Endometrial microvascular endothelial cells (primary cell): Measurements from ENCODE around the gene SEMG2. TPM values are rescaled to one million over a fixed set of nuclear protein-coding genes. Genes with fewer than 3 reads are reported as not detected.

Source experiments
- in situ Hi-C: cut with HindIII; loops from 2 replicates; pipeline ENCODE4 v1.10.0; 2017; ENCODE audit warnings: low sequenced_read_pairs, low pct_unique_long_range_greater_than_20kb; ENCODE audit errors: inconsistent ontology term
- total RNA-seq: library from RNA; depleted of rRNA; stranded (reverse); fragments of >200 nt; gene quantifications from one replicate; pipeline ENCODE4 v1.2.3, GENCODE V29; 2015; ENCODE audit errors: inconsistent ontology term

Gene SEMG2
- total RNA-seq, 1 donor from 2014 or later = not detected

DNA sequence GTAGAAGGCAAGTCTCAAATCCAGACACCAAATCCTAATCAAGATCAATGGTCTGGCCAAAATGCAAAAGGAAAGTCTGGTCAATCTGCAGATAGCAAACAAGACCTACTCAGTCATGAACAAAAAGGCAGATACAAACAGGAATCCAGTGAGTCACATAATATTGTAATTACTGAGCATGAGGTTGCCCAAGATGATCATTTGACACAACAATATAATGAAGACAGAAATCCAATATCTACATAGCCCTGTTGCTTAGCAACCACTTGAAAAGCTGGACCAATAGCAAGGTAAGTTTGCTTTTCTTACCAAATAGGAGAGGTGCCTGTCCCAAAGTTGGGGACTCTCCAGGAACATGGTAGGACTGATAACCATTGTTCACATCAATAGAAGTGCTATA, 2.0 kb downstream of the SEMG2 start:
- in situ Hi-C loops = no loop called here

- in situ Hi-C loops = no loop called here
Measured at GRCh38 chr20:45226287-45226686, 5.1 kb downstream of the SEMG2 start.

- in situ Hi-C loops = no loop called here
Measured at GRCh38 chr20:45229264-45230056, 8.3 kb downstream of the SEMG2 start.

- in situ Hi-C loops = no loop called here
Measured at GRCh38 chr20:45230631-45231030, 9.5 kb downstream of the SEMG2 start.

DNA sequence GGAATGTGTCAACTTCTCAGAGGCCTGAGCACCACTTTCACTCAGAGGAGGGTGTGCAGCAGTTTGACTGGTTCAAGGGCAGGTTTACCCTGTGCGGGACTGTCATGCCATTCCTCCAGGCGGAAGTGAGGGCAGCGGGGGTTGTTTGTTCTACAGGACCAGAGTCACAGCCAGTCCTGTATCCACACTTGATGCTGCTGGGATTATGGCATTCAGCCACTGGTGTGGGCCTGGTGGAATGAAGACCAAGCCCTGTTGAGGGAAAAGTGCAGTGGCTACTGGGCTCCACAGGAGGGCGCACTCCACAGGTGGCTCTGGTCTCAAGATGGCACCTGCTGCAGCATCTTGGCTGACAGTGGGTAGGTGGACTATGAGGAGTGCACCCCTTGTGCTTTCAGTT, 14.8 kb downstream of the SEMG2 start:
- in situ Hi-C loops = no loop called here

GRCh38 chr20:45238139-45238538, 17.0 kb downstream of the SEMG2 start:
- in situ Hi-C loops = no loop called here

DNA sequence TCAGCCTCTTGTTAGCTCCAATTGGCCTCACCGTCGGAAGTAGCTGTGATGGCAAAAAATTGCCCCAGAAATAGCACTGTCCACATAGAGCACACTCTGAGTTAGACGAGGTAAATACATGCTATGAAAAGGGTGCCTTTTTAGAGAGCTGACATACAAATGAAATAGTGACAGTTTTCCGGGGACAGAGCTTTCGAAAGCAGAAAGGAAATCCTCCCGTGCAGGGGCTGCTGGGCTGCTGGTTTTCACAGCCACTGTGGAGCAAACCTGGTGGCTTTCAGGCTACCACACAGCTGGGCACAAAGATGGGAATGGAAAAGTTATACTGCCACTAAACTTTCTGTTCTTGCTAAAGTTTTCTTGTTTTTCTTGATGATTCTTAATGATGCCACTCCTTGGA, 24.9 kb downstream of the SEMG2 start:
- in situ Hi-C loops = no loop called here

DNA sequence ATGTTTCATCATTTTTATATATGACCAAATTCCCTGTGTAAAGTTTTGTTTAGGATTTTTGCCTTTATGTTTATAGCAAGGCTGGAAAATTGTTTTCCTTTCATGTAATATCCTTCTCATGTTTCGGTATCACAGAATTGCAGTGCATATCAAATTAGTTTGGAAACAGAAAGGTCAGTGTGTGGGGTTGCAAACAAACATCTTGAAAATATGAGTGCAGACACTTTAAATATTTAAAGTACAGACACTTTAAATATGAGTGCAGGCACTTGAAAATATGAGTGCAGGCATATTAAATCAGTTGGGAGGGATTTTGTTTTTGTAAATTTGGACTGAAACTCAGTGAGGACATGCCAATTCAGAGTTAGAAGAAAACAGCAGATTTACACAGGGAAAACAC, 26.7 kb downstream of the SEMG2 start:
- in situ Hi-C loops = no loop called here

DNA sequence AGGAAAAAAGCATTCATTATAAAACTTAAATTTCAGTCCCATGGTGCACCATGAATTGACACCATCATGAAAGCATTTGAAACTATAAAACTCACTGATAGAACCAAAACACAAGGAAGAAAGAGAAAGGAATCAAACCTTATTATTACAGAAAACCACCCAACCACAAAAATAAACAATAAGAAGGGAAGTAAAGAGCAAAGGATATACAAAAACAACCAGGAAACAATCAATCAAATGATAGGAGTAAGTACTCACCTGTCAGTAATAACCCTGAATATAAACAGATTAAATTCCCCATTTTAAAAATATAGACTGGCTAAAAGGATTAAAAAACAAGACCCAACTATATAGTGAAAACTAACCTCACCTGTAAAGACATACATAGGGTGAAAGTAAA, 27.4 kb downstream of the SEMG2 start:
- in situ Hi-C loops = no loop called here

GRCh38 chr20:45251884-45252560, 30.8 kb downstream of the SEMG2 start:
- in situ Hi-C loops = no loop called here

- in situ Hi-C loops = no loop called here
Measured at GRCh38 chr20:45253261-45253660, 32.1 kb downstream of the SEMG2 start.

- in situ Hi-C loops = no loop called here
Measured at GRCh38 chr20:45254383-45255262, 33.5 kb downstream of the SEMG2 start, which contains the start of gene SLPI. Gene SLPI, minus strand, starts transcription at chr20:45254564. Its CDS starts 21 bp downstream, at chr20:45254543.

DNA sequence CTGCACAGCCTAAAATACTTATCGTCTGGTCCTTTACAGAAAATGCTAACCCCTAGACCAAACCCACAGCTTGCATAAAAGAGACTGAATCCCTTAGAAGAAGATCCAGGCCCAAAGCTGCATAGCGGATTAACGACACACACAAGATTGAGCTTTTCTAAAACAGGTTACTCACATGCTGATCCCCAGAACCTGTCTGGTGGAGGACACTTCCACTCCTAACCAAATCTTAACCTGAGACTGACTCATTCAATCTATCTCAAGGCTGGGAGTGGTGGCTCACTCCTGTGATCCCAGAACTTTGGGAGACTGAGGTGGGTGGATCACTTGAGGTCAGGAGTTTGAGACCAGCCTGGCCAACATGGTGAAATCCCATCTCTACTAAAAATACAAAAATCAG, 36.0 kb downstream of the SEMG2 start:
- in situ Hi-C loops = no loop called here

DNA sequence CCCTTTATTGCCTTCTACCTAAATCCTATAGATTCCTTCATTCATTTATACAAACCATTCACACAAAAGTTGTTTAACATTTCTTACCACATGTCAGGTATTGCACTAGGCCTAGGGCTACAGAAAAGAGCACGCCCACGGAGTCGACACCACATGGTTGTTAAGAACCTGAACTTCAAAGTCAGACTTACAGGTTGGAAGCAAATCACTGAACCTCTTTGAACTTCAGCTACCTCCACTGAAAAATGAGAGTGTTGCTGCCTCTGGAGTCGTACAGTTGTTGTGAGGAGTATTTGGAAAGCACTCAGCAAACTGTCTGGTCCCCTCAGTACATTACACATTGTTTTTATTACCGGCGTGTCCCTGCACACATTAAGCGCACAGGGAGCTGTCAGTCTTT, 36.5 kb downstream of the SEMG2 start:
- in situ Hi-C loops = no loop called here

- in situ Hi-C loops = no loop called here
Measured at GRCh38 chr20:45258259-45258658, 37.1 kb downstream of the SEMG2 start.

DNA sequence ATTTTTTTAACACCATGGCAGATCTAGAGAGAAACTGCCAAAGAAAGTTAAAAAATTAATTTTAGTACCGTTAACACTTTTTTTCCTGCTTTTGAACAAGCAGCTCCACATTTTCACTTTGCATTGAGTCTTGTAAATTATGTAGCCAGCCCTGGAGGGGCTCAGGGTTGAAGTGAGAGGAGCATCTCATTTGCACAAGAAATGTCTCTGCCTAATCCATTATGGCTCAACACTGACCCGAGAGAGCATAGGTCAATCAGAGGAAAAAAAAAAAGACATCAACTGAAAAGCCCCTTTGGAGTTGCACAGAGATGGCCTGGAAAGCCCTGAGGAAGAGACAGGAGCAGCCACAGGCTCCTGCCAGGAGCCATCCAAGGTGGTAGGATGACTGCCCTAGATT, 37.5 kb downstream of the SEMG2 start:
- in situ Hi-C loops = no loop called here

GRCh38 chr20:45263556-45264266, 42.5 kb downstream of the SEMG2 start:
- in situ Hi-C loops = no loop called here

GRCh38 chr20:45266977-45267376, 45.8 kb downstream of the SEMG2 start:
- in situ Hi-C loops = no loop called here

DNA sequence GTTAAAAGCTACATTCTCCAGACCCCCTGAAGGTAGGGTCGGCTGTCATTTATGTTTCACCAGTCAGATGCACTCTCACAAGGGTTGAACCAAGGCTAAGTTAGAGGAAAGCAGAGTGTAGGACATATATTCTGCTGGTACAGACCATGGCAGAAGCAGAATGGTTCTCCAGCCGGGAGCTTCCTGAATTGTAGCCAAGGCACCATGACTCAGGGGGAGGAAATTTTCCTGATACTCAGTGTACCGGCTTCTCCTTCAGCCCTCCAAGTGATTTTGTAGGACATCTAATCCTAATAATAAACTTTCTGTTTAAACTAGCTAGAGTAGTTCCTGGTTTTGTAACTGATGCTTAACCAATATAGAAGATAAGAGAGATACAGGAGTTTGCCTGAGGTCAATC, 47.4 kb downstream of the SEMG2 start:
- in situ Hi-C loops = no loop called here
